ENCODE measurements around the gene SLC25A22. TPM values are rescaled to one million over a fixed set of nuclear protein-coding genes. Genes with fewer than 3 reads are reported as not detected.

SLC25A22 gene
- total RNA-seq, 1 donor from 2014 or later = 15.0 TPM

GRCh38 chr11:788953-789940 is 8.8 kb downstream of the SLC25A22 start:
- DNase-seq = no peak

GRCh38 chr11:788009-788640 is 10.0 kb downstream of the SLC25A22 start:
- DNase-seq = no peak

- no peak for DNase-seq
Measured at GRCh38 chr11:787084-787675, 10.9 kb downstream of the SLC25A22 start.

- no peak for DNase-seq
Measured at GRCh38 chr11:786235-787083, 11.6 kb downstream of the SLC25A22 start.

- peak; percentile 89 for DNase-seq
Measured at GRCh38 chr11:783581-784015, 14.5 kb downstream of the SLC25A22 start.

- no peak for DNase-seq
Measured at GRCh38 chr11:782264-783174, 15.6 kb downstream of the SLC25A22 start.

GRCh38 chr11:779955-780532 is 18.0 kb downstream of the SLC25A22 start:
- DNase-seq = no peak

GRCh38 chr11:778976-779954 is 18.8 kb downstream of the SLC25A22 start:
- no peak for DNase-seq

- peak; percentile 85 for DNase-seq
Measured at GRCh38 chr11:777288-778255, 20.5 kb downstream of the SLC25A22 start, which contains the start of gene GATD1. Gene GATD1, minus strand, starts transcription at chr11:777487. Its CDS starts 25 bp downstream, at chr11:777462.

- DNase-seq = no peak
Measured at GRCh38 chr11:776561-777287, 21.4 kb downstream of the SLC25A22 start.

- DNase-seq = no peak
Measured at GRCh38 chr11:776263-776560, 21.9 kb downstream of the SLC25A22 start.

- no peak for DNase-seq
Measured at GRCh38 chr11:774873-775592, 23.0 kb downstream of the SLC25A22 start.

GRCh38 chr11:773830-774229 is 24.3 kb downstream of the SLC25A22 start:
- DNase-seq = no peak

GRCh38 chr11:773425-773824 is 24.7 kb downstream of the SLC25A22 start:
- no peak for DNase-seq

- peak; percentile 83 for DNase-seq
Measured at GRCh38 chr11:772429-773390, 25.4 kb downstream of the SLC25A22 start.

Measured in occipital lobe (tissue), 2 donors.